ENCODE data around the gene PTGIR.

- TF ChIP-seq, protein P1, sequence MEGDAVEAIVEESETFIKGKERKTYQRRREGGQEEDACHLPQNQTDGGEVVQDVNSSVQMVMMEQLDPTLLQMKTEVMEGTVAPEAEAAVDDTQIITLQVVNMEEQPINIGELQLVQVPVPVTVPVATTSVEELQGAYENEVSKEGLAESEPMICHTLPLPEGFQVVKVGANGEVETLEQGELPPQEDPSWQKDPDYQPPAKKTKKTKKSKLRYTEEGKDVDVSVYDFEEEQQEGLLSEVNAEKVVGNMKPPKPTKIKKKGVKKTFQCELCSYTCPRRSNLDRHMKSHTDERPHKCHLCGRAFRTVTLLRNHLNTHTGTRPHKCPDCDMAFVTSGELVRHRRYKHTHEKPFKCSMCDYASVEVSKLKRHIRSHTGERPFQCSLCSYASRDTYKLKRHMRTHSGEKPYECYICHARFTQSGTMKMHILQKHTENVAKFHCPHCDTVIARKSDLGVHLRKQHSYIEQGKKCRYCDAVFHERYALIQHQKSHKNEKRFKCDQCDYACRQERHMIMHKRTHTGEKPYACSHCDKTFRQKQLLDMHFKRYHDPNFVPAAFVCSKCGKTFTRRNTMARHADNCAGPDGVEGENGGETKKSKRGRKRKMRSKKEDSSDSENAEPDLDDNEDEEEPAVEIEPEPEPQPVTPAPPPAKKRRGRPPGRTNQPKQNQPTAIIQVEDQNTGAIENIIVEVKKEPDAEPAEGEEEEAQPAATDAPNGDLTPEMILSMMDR (IDR thresholded peaks at IDR 0.05; ENCODE audit: low read depth, low read length) = no peak
- TF ChIP-seq MYC (IDR thresholded peaks at IDR 0.05; ENCODE audit: low read depth, low read length) (no peak), POLR2A (IDR thresholded peaks at IDR 0.05; ENCODE audit: extremely low read depth, insufficient read length) (no peak)
- TF ChIP-seq, protein P2, sequence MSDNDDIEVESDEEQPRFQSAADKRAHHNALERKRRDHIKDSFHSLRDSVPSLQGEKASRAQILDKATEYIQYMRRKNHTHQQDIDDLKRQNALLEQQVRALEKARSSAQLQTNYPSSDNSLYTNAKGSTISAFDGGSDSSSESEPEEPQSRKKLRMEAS (IDR thresholded peaks at IDR 0.05; ENCODE audit: low read depth, low read length) = no peak
Measured at GRCh38 chr19:46608581-46609345, 16.1 kb downstream of the PTGIR start.

Data from NB4 (cell line).